Stimulated activated CD4-positive, alpha-beta T cell treated with anti-CD3 and anti-CD28 coated beads, Interleukin-15, amount 100 ng/mL, for 1 hour (primary cell): Measurements from ENCODE around the gene ADCY5.

Source experiments
- DNase-seq, 2 donors: peaks; one replicate each; pipeline ENCODE4 v3.0.0-alpha.2; 2020; ENCODE audit warnings: low read depth in 1 of 2, low spot score in 1 of 2

Gene ADCY5

GRCh38 chr3:123371859-123372685, 76.8 kb downstream of the ADCY5 start:
- no peak for DNase-seq

GRCh38 chr3:123371426-123371825, 77.5 kb downstream of the ADCY5 start:
- DNase-seq: no peak

GRCh38 chr3:123370819-123371218, 78.1 kb downstream of the ADCY5 start:
- DNase-seq: no peak

- no peak for DNase-seq
Measured at GRCh38 chr3:123369085-123369484, 79.8 kb downstream of the ADCY5 start.

GRCh38 chr3:123367467-123368154, 81.3 kb downstream of the ADCY5 start:
- no peak for DNase-seq

GRCh38 chr3:123365450-123366143, 83.3 kb downstream of the ADCY5 start:
- DNase-seq: no peak

- no peak for DNase-seq
Measured at GRCh38 chr3:123361071-123361470, 87.8 kb downstream of the ADCY5 start.

- no peak for DNase-seq
Measured at GRCh38 chr3:123357275-123357674, 91.6 kb downstream of the ADCY5 start.

- no peak for DNase-seq
Measured at GRCh38 chr3:123353850-123354233, 95.0 kb downstream of the ADCY5 start.

GRCh38 chr3:123353227-123353849, 95.6 kb downstream of the ADCY5 start:
- DNase-seq: no peak

- DNase-seq: no peak
Measured at GRCh38 chr3:123352134-123352554, 96.7 kb downstream of the ADCY5 start.

- DNase-seq: no peak
Measured at GRCh38 chr3:123351501-123351900, 97.4 kb downstream of the ADCY5 start.

GRCh38 chr3:123350971-123351370, 97.9 kb downstream of the ADCY5 start:
- DNase-seq: no peak

- DNase-seq: no peak
Measured at GRCh38 chr3:123349566-123350435, 99.1 kb downstream of the ADCY5 start.

- no peak for DNase-seq
Measured at GRCh38 chr3:123349201-123349535, 99.7 kb downstream of the ADCY5 start.

GRCh38 chr3:123348471-123349200, 100.3 kb downstream of the ADCY5 start:
- no peak for DNase-seq

- DNase-seq: no peak
Measured at GRCh38 chr3:123347691-123348264, 101.1 kb downstream of the ADCY5 start.

- no peak for DNase-seq
Measured at GRCh38 chr3:123347205-123347604, 101.7 kb downstream of the ADCY5 start.

GRCh38 chr3:123346021-123346420, 102.9 kb downstream of the ADCY5 start:
- no peak for DNase-seq
